ENCODE data around the gene ZAR1. TPM values are rescaled to one million over a fixed set of nuclear protein-coding genes. Genes with fewer than 3 reads are reported as not detected.

The ZAR1 gene
- polyA plus RNA-seq, 1 experiment: not detected

DNA sequence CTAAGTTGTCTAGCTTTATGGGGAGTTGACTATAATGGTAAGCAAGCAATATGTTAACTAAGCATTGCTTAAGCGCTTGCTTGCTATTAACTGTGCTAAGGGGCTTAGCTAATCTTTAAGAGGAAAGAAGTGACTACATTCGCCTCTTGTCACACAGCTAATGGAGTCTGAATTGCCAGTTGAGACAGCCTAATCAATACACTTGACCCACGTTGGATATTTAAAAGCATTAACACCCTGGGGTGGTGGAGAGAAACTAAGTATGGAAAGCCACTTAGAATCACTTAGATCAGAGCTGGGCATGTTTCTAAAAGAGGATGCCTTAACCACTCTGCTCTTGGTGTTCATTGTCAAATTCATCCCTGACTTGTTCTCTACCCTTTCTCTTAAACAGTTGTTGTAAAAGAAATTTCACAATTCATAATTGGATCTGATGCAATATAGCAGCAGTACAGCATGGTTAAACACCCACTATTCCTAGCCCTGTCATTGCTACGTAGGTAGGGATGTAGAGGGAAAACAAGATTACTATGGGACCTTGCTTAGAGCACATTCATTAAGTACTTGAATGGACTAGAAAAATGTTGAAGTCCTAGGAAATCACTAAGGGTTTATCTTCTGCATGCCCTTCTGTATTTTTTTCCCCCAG lies 3.5 kb downstream of the ZAR1 start:
- H3K4me3 ChIP-seq (ENCODE audit: low read depth, low read length): no peak overlapping the region
- H3K27ac ChIP-seq (ENCODE audit: low read depth, low read length): no peak overlapping the region
- POLR2A ChIA-PET: no interaction called here
- no peak for DNase-seq (ENCODE audit: low read depth, low spot score)
- peaks cover 30% of the 10 kb centered on the region for H3K27me3 ChIP-seq (ENCODE audit: control insufficient read depth, insufficient read depth, low read length)
- CTCF ChIA-PET: no interaction called here
- peaks cover 8% of the 10 kb centered on the region; the same call in 1 of the 2 replicates for H3K9me3 ChIP-seq (ENCODE audit: control insufficient read depth, insufficient read depth, low read length)
- TF ChIP-seq, protein P1, sequence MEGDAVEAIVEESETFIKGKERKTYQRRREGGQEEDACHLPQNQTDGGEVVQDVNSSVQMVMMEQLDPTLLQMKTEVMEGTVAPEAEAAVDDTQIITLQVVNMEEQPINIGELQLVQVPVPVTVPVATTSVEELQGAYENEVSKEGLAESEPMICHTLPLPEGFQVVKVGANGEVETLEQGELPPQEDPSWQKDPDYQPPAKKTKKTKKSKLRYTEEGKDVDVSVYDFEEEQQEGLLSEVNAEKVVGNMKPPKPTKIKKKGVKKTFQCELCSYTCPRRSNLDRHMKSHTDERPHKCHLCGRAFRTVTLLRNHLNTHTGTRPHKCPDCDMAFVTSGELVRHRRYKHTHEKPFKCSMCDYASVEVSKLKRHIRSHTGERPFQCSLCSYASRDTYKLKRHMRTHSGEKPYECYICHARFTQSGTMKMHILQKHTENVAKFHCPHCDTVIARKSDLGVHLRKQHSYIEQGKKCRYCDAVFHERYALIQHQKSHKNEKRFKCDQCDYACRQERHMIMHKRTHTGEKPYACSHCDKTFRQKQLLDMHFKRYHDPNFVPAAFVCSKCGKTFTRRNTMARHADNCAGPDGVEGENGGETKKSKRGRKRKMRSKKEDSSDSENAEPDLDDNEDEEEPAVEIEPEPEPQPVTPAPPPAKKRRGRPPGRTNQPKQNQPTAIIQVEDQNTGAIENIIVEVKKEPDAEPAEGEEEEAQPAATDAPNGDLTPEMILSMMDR (IDR thresholded peaks at IDR 0.05; ENCODE audit: low read depth, low read length): no peak

DNA sequence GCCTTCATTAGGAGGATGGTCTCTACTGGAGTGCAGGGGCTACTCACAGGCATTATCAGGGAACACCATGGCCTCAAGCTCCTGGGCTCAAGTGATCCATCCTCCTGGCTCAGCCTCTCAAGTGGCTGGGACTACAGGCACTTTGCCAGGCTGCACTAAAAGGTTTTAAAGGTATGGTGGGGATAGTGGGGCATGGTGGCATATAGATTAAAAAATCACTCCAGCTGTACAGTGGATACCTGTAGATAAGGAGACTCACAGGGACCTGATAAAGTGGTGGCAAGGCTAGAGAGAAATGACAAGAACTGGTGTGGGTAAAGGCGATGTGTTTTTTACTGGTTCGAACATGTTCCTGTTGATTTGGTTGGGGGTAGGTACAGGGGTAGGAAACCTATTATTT lies 5.9 kb downstream of the ZAR1 start:
- CTCF ChIA-PET: no interaction called here
- POLR2A ChIA-PET: no interaction called here
- DNase-seq (ENCODE audit: low read depth, low spot score): no peak
- TF ChIP-seq, protein P1 (IDR thresholded peaks at IDR 0.05; ENCODE audit: low read depth, low read length): no peak
- H3K27ac ChIP-seq (ENCODE audit: low read depth, low read length): no peak overlapping the region
- H3K9me3 ChIP-seq (ENCODE audit: control insufficient read depth, insufficient read depth, low read length): peaks cover 4% of the 10 kb centered on the region; the same call in 1 of the 2 replicates
- peaks cover 13% of the 10 kb centered on the region for H3K27me3 ChIP-seq (ENCODE audit: control insufficient read depth, insufficient read depth, low read length)
- no peak overlapping the region for H3K4me3 ChIP-seq (ENCODE audit: low read depth, low read length)

DNA sequence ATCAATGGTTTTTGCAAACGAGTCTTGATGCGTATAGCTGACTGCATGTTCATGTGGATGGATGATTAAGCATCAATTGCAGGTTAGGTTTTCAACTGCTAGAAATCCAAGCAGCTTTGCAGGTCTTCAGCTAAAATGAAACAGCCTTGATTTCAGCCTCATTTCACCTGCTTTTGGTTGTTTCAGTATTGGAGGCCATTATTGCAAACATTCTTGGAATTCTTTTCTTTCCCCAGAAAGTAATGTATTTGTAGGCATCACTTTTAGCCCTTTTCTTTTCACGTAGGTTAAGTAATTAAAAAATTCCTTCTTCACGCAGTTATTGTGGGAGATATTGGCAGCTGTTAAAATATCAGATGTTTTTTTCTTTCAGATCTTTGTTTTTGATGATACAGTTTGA lies 8.8 kb downstream of the ZAR1 start:
- TF ChIP-seq, protein P1 (IDR thresholded peaks at IDR 0.05; ENCODE audit: low read depth, low read length): no peak
- Histone ChIP-seq H3K27me3 (ENCODE audit: control insufficient read depth, insufficient read depth, low read length) (no peaks in the 10 kb centered on the region), H3K9me3 (ENCODE audit: control insufficient read depth, insufficient read depth, low read length) (no peaks in the 10 kb centered on the region), H3K27ac (ENCODE audit: low read depth, low read length) (no peak overlapping the region), H3K4me3 (ENCODE audit: low read depth, low read length) (no peak overlapping the region)
- POLR2A ChIA-PET: no interaction called here
- no peak for DNase-seq (ENCODE audit: low read depth, low spot score)
- CTCF ChIA-PET: no interaction called here

DNA sequence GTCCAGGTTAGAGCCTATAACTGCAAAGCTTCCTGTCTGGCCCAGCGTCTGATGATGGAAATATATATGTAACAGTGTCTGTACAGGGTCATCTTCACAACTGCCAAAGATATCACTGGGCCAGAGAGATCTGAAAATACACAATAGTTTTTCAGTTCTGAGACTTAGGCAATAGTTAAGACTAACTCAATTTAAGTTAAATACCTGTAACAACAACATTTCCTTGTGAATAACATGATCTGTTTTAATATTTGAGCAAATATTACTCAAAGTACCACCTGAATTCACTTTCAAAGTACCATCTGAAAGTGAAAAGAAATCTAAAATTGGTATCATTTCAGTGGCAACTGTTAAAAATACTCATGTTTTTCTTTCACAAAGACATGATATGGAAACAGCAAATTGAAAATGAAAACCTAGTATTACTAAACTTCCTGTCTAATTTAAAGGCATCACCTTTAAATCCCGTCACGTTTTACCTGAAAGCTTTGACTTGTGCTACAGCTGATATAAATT lies 9.6 kb downstream of the ZAR1 start:
- TF ChIP-seq, protein P1 (IDR thresholded peaks at IDR 0.05; ENCODE audit: low read depth, low read length): no peak
- Histone ChIP-seq H3K9me3 (ENCODE audit: control insufficient read depth, insufficient read depth, low read length) (no peaks in the 10 kb centered on the region), H3K4me3 (ENCODE audit: low read depth, low read length) (no peak overlapping the region), H3K27ac (ENCODE audit: low read depth, low read length) (no peak overlapping the region), H3K27me3 (ENCODE audit: control insufficient read depth, insufficient read depth, low read length) (no peaks in the 10 kb centered on the region)
- ChIA-PET CTCF (no interaction called here), POLR2A (no interaction called here)
- DNase-seq (ENCODE audit: low read depth, low spot score): no peak

DNA sequence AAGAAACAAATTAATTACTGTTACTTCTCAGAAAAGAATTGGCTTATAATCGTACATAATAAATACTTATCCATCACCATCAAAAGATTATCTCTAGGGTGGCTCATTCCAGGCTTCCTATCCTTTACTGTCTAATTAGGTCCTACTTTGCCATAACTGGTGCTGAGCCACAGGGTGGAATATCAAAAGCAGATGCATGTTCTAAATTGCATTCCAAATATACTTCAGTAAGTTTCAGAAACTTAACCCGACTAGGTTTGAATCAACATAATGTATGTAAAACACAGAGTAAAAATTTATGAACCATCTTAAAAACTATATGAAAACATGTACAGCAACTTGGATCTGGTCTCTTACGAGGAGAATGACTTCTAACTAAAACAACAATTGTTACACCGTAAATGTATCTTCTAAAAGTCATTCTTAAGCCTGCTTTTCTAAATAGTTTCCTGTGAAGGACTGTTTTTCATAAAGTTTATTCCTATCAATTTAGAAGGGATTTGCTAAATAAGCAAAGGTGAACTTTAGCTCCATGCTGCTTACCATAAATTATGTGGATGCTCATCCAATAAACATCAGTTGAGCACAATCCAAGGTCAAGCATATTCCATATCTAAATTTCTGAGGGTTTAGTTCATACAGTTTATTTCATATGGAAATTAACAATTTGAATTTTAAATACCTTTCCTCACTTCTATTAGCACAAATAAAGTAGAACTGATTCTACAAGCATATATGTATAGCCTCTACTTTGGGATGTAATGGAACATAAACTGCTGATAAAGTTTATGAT lies 13.4 kb downstream of the ZAR1 start:
- POLR2A ChIA-PET: no interaction called here
- DNase-seq (ENCODE audit: low read depth, low spot score): no peak

More for the DNA sequence above, 13.4 kb downstream of the ZAR1 start:
- H3K27me3 ChIP-seq (ENCODE audit: control insufficient read depth, insufficient read depth, low read length): no peaks in the 10 kb centered on the region
- TF ChIP-seq, protein P1 (IDR thresholded peaks at IDR 0.05; ENCODE audit: low read depth, low read length): no peak
- CTCF ChIA-PET: interaction anchor here (1.0 kb wide), 1 partner anchor 43 kb away, joined by 3 read pairs; no protein-coding TSS in a partner anchor
- H3K4me3 ChIP-seq (ENCODE audit: low read depth, low read length): no peak overlapping the region
- no peaks in the 10 kb centered on the region for H3K9me3 ChIP-seq (ENCODE audit: control insufficient read depth, insufficient read depth, low read length)
- no peak overlapping the region for H3K27ac ChIP-seq (ENCODE audit: low read depth, low read length)

Measured in AG04450 (cell line).